Neutrophil (primary cell): ENCODE results near the gene MBNL1.
"Not testable (repeated sequence)": the region's sequence is repeated elsewhere in the genome, so short reads cannot be mapped to it uniquely, and the experiment has no call there.

Source experiments
- H3K27ac ChIP-seq: fragments of 200-600 bp; sonication (generic); 2 replicates; pipeline ENCODE4 v1.5.1; 2016; ENCODE audit warnings: mild to moderate bottlenecking, moderate library complexity
- H3K27me3 ChIP-seq: fragments of 200-600 bp; sonication (generic); 2 replicates; pipeline ENCODE4 v1.6.0; 2016; ENCODE audit warnings: mild to moderate bottlenecking
- H3K36me3 ChIP-seq: fragments of 200-600 bp; sonication (generic); 2 replicates; pipeline ENCODE4 v1.5.1; 2017
- H3K4me1 ChIP-seq, 2 experiments: fragments of 200-600 bp in 1 of 2; sonication (generic) in 1 of 2; 1 replicate in 1 of 2; 2 replicates in 1 of 2; pipeline versions ENCODE4 v1.5.1 to v1.6.1; 2013 to 2016; ENCODE audit warnings: low read depth in 1 of 2, low read length in 1 of 2, mild to moderate bottlenecking in 1 of 2, moderate library complexity in 1 of 2; ENCODE audit not compliant: control insufficient read depth in 1 of 2, insufficient read depth in 1 of 2
- H3K4me3 ChIP-seq, 2 experiments: fragments of 200-600 bp in 1 of 2; sonication (generic) in 1 of 2; 1 replicate in 1 of 2; 2 replicates in 1 of 2; pipeline ENCODE4 v1.5.1; 2013 to 2016; ENCODE audit warnings: low read depth in 1 of 2, low read length in 1 of 2, mild to moderate bottlenecking in 1 of 2, moderate library complexity in 1 of 2
- H3K9me3 ChIP-seq: fragments of 200-600 bp; sonication (generic); 2 replicates; pipeline ENCODE4 v1.5.1; 2016
- TF ChIP-seq, protein P1 (sequence below): fragments of 200-600 bp; sonication (generic); IDR thresholded peaks from 2 replicates; pipeline ENCODE4 v1.5.1; 2016; ENCODE audit warnings: antibody characterized with exemption

The MBNL1 gene

DNA sequence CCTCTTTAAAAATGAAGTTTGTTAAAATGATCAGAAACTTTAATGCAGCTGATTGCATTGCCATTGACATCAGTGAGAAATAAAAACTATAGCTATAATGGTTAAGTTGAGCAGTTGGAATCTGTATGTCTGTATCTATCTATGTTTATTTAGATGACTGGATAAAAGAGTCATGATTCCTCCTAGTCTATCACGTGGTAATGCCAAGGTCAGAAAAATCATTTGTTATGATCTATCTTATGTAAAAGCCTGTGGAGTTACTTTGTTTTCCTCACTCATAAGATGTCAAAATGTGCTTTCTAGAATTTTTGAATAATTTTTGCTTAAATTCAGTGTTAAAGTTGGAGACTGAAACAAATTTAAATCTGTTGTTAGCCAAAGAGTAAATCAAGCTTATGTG, 63.3 kb downstream of the MBNL1 start:
- H3K9me3 ChIP-seq, result no peaks in the 10 kb centered on the region
- H3K4me1 ChIP-seq, result peaks cover 15 to 36% of the 10 kb centered on the region in 2 experiments
- H3K27ac ChIP-seq, result peak overlapping the region; percentile 53
- H3K27me3 ChIP-seq, result no peaks in the 10 kb centered on the region
- no peak overlapping the region for H3K4me3 ChIP-seq
- no peaks in the 10 kb centered on the region for H3K36me3 ChIP-seq
- TF ChIP-seq, protein P1, sequence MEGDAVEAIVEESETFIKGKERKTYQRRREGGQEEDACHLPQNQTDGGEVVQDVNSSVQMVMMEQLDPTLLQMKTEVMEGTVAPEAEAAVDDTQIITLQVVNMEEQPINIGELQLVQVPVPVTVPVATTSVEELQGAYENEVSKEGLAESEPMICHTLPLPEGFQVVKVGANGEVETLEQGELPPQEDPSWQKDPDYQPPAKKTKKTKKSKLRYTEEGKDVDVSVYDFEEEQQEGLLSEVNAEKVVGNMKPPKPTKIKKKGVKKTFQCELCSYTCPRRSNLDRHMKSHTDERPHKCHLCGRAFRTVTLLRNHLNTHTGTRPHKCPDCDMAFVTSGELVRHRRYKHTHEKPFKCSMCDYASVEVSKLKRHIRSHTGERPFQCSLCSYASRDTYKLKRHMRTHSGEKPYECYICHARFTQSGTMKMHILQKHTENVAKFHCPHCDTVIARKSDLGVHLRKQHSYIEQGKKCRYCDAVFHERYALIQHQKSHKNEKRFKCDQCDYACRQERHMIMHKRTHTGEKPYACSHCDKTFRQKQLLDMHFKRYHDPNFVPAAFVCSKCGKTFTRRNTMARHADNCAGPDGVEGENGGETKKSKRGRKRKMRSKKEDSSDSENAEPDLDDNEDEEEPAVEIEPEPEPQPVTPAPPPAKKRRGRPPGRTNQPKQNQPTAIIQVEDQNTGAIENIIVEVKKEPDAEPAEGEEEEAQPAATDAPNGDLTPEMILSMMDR, result no peak

DNA sequence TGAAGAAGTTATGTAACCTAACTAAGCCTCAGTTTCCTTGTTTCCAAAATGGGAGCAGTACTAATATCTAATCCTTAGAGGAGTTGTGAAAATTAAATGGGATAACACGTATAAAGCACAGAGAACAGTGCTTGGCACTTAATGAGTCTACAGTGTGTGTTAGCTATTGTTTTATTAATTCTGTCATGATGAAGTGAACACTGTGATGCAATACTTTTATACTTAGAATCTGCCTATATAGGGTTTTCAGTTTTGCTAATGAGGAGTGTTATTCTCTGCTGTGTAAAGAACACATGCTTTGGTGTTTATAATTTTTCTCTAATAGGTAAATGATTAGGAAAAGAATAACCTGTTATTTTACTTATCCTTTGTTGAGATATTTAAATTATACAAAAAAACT, 65.2 kb downstream of the MBNL1 start:
- Histone ChIP-seq H3K36me3 (no peaks in the 10 kb centered on the region), H3K9me3 (no peaks in the 10 kb centered on the region), H3K4me3 (no peak overlapping the region), H3K4me1 (peaks cover 10 to 30% of the 10 kb centered on the region in 2 experiments), H3K27ac (no peak overlapping the region), H3K27me3 (no peaks in the 10 kb centered on the region)
- TF ChIP-seq, protein P1, result no peak

DNA sequence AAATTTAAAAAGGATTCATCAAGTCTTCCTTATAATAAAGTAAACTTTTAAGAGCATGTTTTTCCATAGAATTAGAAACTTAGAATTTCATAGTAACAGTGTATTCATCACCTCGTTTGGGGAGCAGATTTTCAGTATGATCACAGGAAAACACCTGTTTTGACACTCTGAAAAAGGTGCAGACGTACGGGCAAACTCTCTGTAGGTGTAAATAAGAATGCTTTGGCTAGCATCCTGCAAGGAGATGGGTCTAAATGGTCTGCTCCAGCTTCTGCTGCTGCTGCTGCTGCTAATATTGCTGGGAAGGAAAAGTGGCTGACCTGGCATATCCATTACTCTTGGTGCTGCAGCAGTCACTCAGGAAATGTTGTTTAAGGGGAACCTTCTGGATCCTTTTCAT, 66.0 kb downstream of the MBNL1 start:
- Histone ChIP-seq H3K4me1 (peaks cover 6 to 26% of the 10 kb centered on the region in 2 experiments), H3K27me3 (no peaks in the 10 kb centered on the region), H3K4me3 (no peak overlapping the region), H3K27ac (peak overlapping the region; percentile 61), H3K36me3 (no peaks in the 10 kb centered on the region), H3K9me3 (no peaks in the 10 kb centered on the region)
- TF ChIP-seq, protein P1, result no peak

DNA sequence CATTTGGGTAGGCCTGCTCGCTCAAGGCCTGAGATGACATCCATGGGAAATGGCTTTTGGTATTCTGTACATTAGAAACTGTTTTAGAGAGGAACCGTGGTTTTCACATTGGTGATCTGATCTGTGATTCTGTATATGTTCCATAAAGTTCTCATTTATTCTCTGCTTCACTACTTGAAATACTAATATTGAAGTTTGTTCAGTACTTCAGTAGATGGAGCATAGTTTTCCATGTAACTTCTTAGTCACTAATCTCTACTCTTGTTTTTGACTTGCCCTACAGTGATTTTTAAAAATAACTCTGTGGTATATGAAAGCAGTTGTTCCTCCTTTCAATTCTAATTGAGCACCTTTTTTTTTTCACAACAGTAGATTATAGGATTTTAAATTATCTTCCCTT, 66.5 kb downstream of the MBNL1 start:
- no peak overlapping the region for H3K4me3 ChIP-seq
- H3K36me3 ChIP-seq, result no peaks in the 10 kb centered on the region
- H3K27me3 ChIP-seq, result no peaks in the 10 kb centered on the region
- H3K9me3 ChIP-seq, result no peaks in the 10 kb centered on the region
- H3K4me1 ChIP-seq, result peaks cover 6 to 21% of the 10 kb centered on the region in 2 experiments
- peak overlapping the region; percentile 61 for H3K27ac ChIP-seq
- TF ChIP-seq, protein P1, result no peak

DNA sequence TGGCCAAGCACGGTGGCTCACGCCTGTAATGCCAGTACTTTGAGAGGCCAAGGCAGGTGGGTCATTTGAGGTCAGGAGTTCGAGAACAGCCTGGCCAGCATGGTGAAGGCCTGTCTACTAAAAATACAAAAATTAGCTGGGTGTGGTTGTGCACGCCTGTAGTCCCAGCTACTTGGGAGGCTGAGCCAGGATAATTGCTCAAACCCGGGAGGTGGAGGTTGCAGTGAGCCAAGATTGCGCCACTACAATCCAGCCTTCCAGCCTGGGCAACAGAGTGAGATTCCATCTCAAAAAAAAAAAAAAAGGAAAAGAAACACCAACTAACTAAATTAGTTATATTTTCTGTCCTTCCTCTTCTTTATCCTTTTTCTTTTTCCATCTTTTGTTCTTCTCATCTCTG, 68.6 kb downstream of the MBNL1 start:
- H3K9me3 ChIP-seq, H3K4me3 ChIP-seq, H3K36me3 ChIP-seq, H3K27me3 ChIP-seq, H3K4me1 ChIP-seq: not testable (repeated sequence)
- peak overlapping the region; percentile 61 for H3K27ac ChIP-seq

DNA sequence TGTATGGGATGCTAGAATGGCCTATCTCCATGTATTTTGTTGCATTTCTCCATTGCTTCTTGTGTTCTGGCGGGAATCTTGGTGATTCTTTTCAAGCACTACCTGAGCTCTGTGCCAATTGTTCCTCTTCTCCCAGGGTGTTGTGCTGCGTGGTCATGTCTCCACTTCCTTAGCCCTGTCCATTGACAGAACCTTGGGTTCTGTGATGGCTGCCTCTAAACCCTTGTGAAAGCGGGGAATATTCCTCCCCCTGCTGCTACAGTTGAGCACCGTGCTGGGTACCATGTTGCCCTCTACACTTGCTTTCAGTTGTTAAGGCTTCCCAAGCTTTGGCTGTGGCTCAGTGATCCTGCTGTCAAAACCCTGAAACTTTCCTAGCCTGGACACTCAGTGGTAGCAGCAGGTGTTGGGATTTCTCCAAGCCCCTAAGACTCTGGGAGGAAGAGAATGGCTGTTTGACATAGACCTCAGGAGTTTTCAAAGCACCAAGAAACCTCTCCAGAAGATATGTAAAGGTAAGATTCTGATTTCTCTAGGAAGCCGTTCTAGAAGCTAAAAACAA, 69.5 kb downstream of the MBNL1 start:
- H3K9me3 ChIP-seq, result no peaks in the 10 kb centered on the region
- H3K4me3 ChIP-seq, result no peak overlapping the region
- no peaks in the 10 kb centered on the region for H3K27me3 ChIP-seq
- H3K36me3 ChIP-seq, result peaks cover 5% of the 10 kb centered on the region
- H3K27ac ChIP-seq, result peak overlapping the region; percentile 58
- TF ChIP-seq, protein P1, result no peak
- peaks cover 3 to 10% of the 10 kb centered on the region in 2 experiments for H3K4me1 ChIP-seq
